A549 (cell line): Measurements from ENCODE around the gene WNT7B.

Source experiments
- BHLHE40 ChIP-seq: IDR thresholded peaks from 2 replicates; pipeline ENCODE4 v1.6.1; 2012; ENCODE audit warnings: low read depth, low read length, inconsistent platforms
- CTCF ChIP-seq: fragments of >200 bp; sonication (Bioruptor Twin); formaldehyde crosslinking; IDR thresholded peaks from 3 replicates; pipeline ENCODE4 v1.5.1; 2016
- ESRRA ChIP-seq: fragments of 150-350 bp; IDR thresholded peaks from 2 replicates; pipeline ENCODE4 v1.6.1; 2014; ENCODE audit warnings: mild to moderate bottlenecking, low read length, borderline replicate concordance
- HDAC2 ChIP-seq: fragments of 200-600 bp; sonication (generic); IDR thresholded peaks from 2 replicates; pipeline ENCODE4 v1.6.1; 2016
- RAD21 ChIP-seq, 2 experiments: fragments of >200 bp in 1 of 2; sonication (Bioruptor Twin) in 1 of 2; formaldehyde crosslinking in 1 of 2; IDR thresholded peaks in 1 of 2; conservative IDR thresholded peaks in 1 of 2; 2 replicates in 1 of 2; 3 replicates in 1 of 2; pipeline ENCODE4 v1.6.1; 2012 to 2018; ENCODE audit warnings: inconsistent platforms in 1 of 2
- ZFP36 ChIP-seq: fragments of 450-650 bp; IDR thresholded peaks from 2 replicates; pipeline ENCODE4 v1.6.1; 2014; ENCODE audit warnings: borderline replicate concordance; ENCODE audit not compliant: partially characterized antibody

- TF ChIP-seq CTCF: no peak
- TF ChIP-seq RAD21 (conservative IDR thresholded peaks at IDR 0.05 in 1 of 2, IDR thresholded peaks at IDR 0.05 in 1 of 2): no peak
- TF ChIP-seq ZFP36: no peak
- TF ChIP-seq BHLHE40: no peak
- TF ChIP-seq ESRRA: no peak
- no peak for TF ChIP-seq HDAC2
Observed at GRCh38 chr22:45952151-45952550, 24.8 kb downstream of the WNT7B start.
